ENCODE data around the gene TMEM167A.

DNA sequence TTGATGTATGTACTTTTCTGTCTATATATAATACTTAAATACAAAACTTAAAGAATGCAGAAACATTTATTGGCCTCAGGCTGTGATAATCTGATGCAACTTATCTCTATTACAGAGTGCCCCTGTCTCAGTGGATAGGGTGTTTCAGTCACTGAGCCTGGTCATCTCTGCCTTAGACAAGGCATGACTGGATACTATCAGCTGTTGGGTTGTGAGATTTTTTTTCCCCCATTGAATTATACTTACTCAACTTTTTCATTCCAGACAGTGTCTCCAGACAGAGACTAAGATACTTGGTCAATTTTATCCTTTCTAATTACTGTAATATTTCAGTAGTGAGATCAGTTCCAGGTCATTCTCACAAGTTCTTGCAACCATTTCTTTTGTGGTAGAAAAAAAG is 26.8 kb upstream of the TMEM167A start:
- TF ChIP-seq EZH2 (IDR thresholded peaks at IDR 0.05; ENCODE audit: insufficient read depth, poor library complexity, severe bottlenecking) = no peak
- no peak for TF ChIP-seq EZH2phosphoT487 (IDR thresholded peaks at IDR 0.05; ENCODE audit: insufficient read depth, low read depth)
